Measurements from ENCODE around the gene SPIN1.

- TF ChIP-seq CTCF (IDR thresholded peaks at IDR 0.05), result no peak
- no peak for TF ChIP-seq POLR2A (IDR thresholded peaks at IDR 0.05)
Measured at GRCh38 chr9:88390371-88390990, 2.2 kb downstream of the SPIN1 start.
